ENCODE results near the gene ZNF592. TPM values are rescaled to one million over a fixed set of nuclear protein-coding genes. Genes with fewer than 3 reads are reported as not detected.
"Not testable (repeated sequence)": the region's sequence is repeated elsewhere in the genome, so short reads cannot be mapped to it uniquely, and the experiment has no call there.

The ZNF592 gene
- total RNA-seq, 2 experiments from 2014 or later: 25.5 to 30.8 TPM

- ChIA-PET CTCF (interaction anchor here (0.7 to 2.1 kb wide), 6 partner anchors 9 to 116 kb away, joined by 3 to 7 read pairs (median 4); no protein-coding TSS in a partner anchor), POLR2A (no interaction called here)
- Mint-ChIP-seq H3K4me1 (peaks cover 52% of the 10 kb centered on the region), H3K27ac (peak overlapping the region; percentile 85), H3K27me3 (no peaks in the 10 kb centered on the region), H3K9me3 (ENCODE audit: low read depth) (no peaks in the 10 kb centered on the region), H3K4me3 (no peak overlapping the region), H3K36me3 (ENCODE audit: low read depth) (no peaks in the 10 kb centered on the region)
- intact Hi-C loops (cut with DNase I, micrococcal nuclease): no loop called here
- ATAC-seq (no peak), DNase-seq (no peak)
These were observed 27.0 kb upstream of the ZNF592 start for GRCh38 chr15:84721371-84721770.

- Mint-ChIP-seq H3K36me3 (ENCODE audit: low read depth) (no peaks in the 10 kb centered on the region), H3K9me3 (ENCODE audit: low read depth) (no peaks in the 10 kb centered on the region), H3K4me1 (peaks cover 43% of the 10 kb centered on the region), H3K27ac (no peak overlapping the region), H3K4me3 (no peak overlapping the region), H3K27me3 (no peaks in the 10 kb centered on the region)
- ChIA-PET CTCF (interaction anchor here (0.7 to 2.1 kb wide), 5 partner anchors 9 to 41 kb away, joined by 3 to 7 read pairs (median 5); no protein-coding TSS in a partner anchor), POLR2A (no interaction called here)
- intact Hi-C loops (cut with DNase I, micrococcal nuclease): no loop called here
- ATAC-seq: no peak
- no peak for DNase-seq
These were observed 25.8 kb upstream of the ZNF592 start for GRCh38 chr15:84722628-84723027.

- Mint-ChIP-seq H3K4me1 (peaks cover 44% of the 10 kb centered on the region), H3K27ac (peak overlapping the region; percentile 84), H3K9me3 (ENCODE audit: low read depth) (no peaks in the 10 kb centered on the region), H3K27me3 (no peaks in the 10 kb centered on the region), H3K4me3 (no peak overlapping the region), H3K36me3 (ENCODE audit: low read depth) (no peaks in the 10 kb centered on the region)
- intact Hi-C loops (cut with DNase I, micrococcal nuclease): no loop called here
- ChIA-PET POLR2A (no interaction called here), CTCF (interaction anchor here (0.7 to 2.1 kb wide), 3 partner anchors 9 to 24 kb away, joined by 3 to 11 read pairs (median 8); partner anchors contain the start of gene SEC11A)
- ATAC-seq (peak; percentile 62), DNase-seq (no peak)
These were observed 23.3 kb upstream of the ZNF592 start for GRCh38 chr15:84725001-84725491.

- H3K36me3 Mint-ChIP-seq (ENCODE audit: low read depth): no peaks in the 10 kb centered on the region
- ChIA-PET POLR2A (no interaction called here), CTCF (interaction anchor here (0.7 to 1.2 kb wide), 2 partner anchors 10 to 202 kb away, joined by 3 to 4 read pairs; no protein-coding TSS in a partner anchor)
- H3K4me1 Mint-ChIP-seq: peaks cover 43% of the 10 kb centered on the region
- H3K27ac Mint-ChIP-seq: no peak overlapping the region
- intact Hi-C loops (cut with DNase I, micrococcal nuclease): no loop called here
- no peaks in the 10 kb centered on the region for H3K9me3 Mint-ChIP-seq (ENCODE audit: low read depth)
- H3K4me3 Mint-ChIP-seq: no peak overlapping the region
- H3K27me3 Mint-ChIP-seq: no peaks in the 10 kb centered on the region
- ATAC-seq (no peak), DNase-seq (no peak)
These were observed 21.0 kb upstream of the ZNF592 start for GRCh38 chr15:84727429-84727828.

GRCh38 chr15:84731774-84732173, 16.6 kb upstream of the ZNF592 start:
- intact Hi-C loops (cut with DNase I, micrococcal nuclease): loop anchor here in 1 of 2 experiments (10.0 kb wide), 1 partner anchor 263 kb away; no protein-coding TSS in a partner anchor
- ChIA-PET CTCF (interaction anchor here (0.6 to 0.7 kb wide), 2 partner anchors 61 to 199 kb away, joined by 3 read pairs; no protein-coding TSS in a partner anchor), POLR2A (interaction anchor here (0.7 kb wide), 1 partner anchor 48 kb away, joined by 3 read pairs; no protein-coding TSS in a partner anchor)
- DNase-seq: no peak
- Mint-ChIP-seq H3K4me1 (peaks cover 56% of the 10 kb centered on the region), H3K4me3 (no peak overlapping the region), H3K9me3 (ENCODE audit: low read depth) (no peaks in the 10 kb centered on the region), H3K27me3 (no peaks in the 10 kb centered on the region), H3K27ac (no peak overlapping the region), H3K36me3 (ENCODE audit: low read depth) (no peaks in the 10 kb centered on the region)
- no peak for ATAC-seq

- H3K36me3 Mint-ChIP-seq (ENCODE audit: low read depth): no peaks in the 10 kb centered on the region
- H3K4me3 Mint-ChIP-seq: peak overlapping the region; percentile 59
- POLR2A ChIA-PET: interaction anchor here (0.9 to 3.2 kb wide), 4 partner anchors 10 to 28 kb away, joined by 3 to 37 read pairs (median 13); partner anchors contain the start of gene SEC11A
- no peaks in the 10 kb centered on the region for H3K9me3 Mint-ChIP-seq (ENCODE audit: low read depth)
- peak overlapping the region; percentile 97 for H3K27ac Mint-ChIP-seq
- no peaks in the 10 kb centered on the region for H3K27me3 Mint-ChIP-seq
- DNase-seq (peak; percentile 87), ATAC-seq (peak; percentile 72)
- intact Hi-C loops (cut with DNase I, micrococcal nuclease): loop anchor here (1.0 to 10.0 kb wide), 6 partner anchors 13 to 672 kb away; partner anchors contain the start of genes SEC11A (in 2 of the 2), WDR73 (in 1 of the 2) and ZNF592 (in 1 of the 2)
- CTCF ChIA-PET: interaction anchor here (0.6 to 4.0 kb wide), 11 partner anchors 8 to 164 kb away, joined by 3 to 46 read pairs (median 4); partner anchors contain the start of genes SEC11A and WDR73
- H3K4me1 Mint-ChIP-seq: peaks cover 63% of the 10 kb centered on the region
These were observed 13.5 kb upstream of the ZNF592 start for GRCh38 chr15:84734794-84735479.

- not testable (repeated sequence) for H3K27me3 Mint-ChIP-seq; H3K36me3 Mint-ChIP-seq (ENCODE audit: low read depth); H3K9me3 Mint-ChIP-seq (ENCODE audit: low read depth)
- ATAC-seq (peak; percentile 52), DNase-seq (peak; percentile 70)
- intact Hi-C loops (cut with DNase I, micrococcal nuclease): loop anchor here (1.0 to 10.0 kb wide), 9 partner anchors 12 to 672 kb away; partner anchors contain the start of genes SEC11A (in 2 of the 2), NMB (in 1 of the 2), WDR73 (in 1 of the 2) and ZNF592 (in 1 of the 2)
- peak overlapping the region; percentile 97 for H3K27ac Mint-ChIP-seq
- peaks cover 60% of the 10 kb centered on the region for H3K4me1 Mint-ChIP-seq
- peak overlapping the region; percentile 59 for H3K4me3 Mint-ChIP-seq
- CTCF ChIA-PET: interaction anchor here (0.6 to 4.0 kb wide), 13 partner anchors 7 to 165 kb away, joined by 3 to 46 read pairs (median 4); partner anchors contain the start of genes SEC11A and WDR73
- POLR2A ChIA-PET: interaction anchor here (0.5 to 3.2 kb wide), 6 partner anchors 9 to 34 kb away, joined by 3 to 37 read pairs (median 10); partner anchors contain the start of gene SEC11A
These were observed 12.8 kb upstream of the ZNF592 start for GRCh38 chr15:84735480-84736061.

GRCh38 chr15:84736375-84736774, 12.0 kb upstream of the ZNF592 start:
- H3K27ac Mint-ChIP-seq: peak overlapping the region; percentile 97
- H3K4me1 Mint-ChIP-seq: peaks cover 53% of the 10 kb centered on the region
- H3K36me3 Mint-ChIP-seq (ENCODE audit: low read depth): no peaks in the 10 kb centered on the region
- peak; percentile 90 for DNase-seq
- ChIA-PET CTCF (interaction anchor here (0.6 to 4.0 kb wide), 7 partner anchors 11 to 83 kb away, joined by 3 to 46 read pairs (median 3); partner anchors contain the start of genes SEC11A and ZNF592), POLR2A (interaction anchor here (0.6 to 3.2 kb wide), 3 partner anchors 10 to 108 kb away, joined by 3 to 37 read pairs (median 14); partner anchors contain the start of gene SEC11A)
- peak overlapping the region; percentile 55 for H3K4me3 Mint-ChIP-seq
- H3K9me3 Mint-ChIP-seq (ENCODE audit: low read depth): no peaks in the 10 kb centered on the region
- no peaks in the 10 kb centered on the region for H3K27me3 Mint-ChIP-seq
- ATAC-seq: peak; percentile 61
- intact Hi-C loops (cut with DNase I, micrococcal nuclease): loop anchor here (1.0 to 10.0 kb wide), 5 partner anchors 11 to 671 kb away; partner anchors contain the start of gene NMB (in 1 of the 2)

- POLR2A ChIA-PET: no interaction called here
- H3K36me3 Mint-ChIP-seq (ENCODE audit: low read depth): no peaks in the 10 kb centered on the region
- H3K4me1 Mint-ChIP-seq: peaks cover 47% of the 10 kb centered on the region
- ATAC-seq: no peak
- intact Hi-C loops (cut with DNase I, micrococcal nuclease): loop anchor here (5.0 to 10.0 kb wide), 2 partner anchors 258 to 670 kb away; no protein-coding TSS in a partner anchor
- H3K27ac Mint-ChIP-seq: peak overlapping the region; percentile 97
- H3K4me3 Mint-ChIP-seq: no peak overlapping the region
- no peaks in the 10 kb centered on the region for H3K27me3 Mint-ChIP-seq
- H3K9me3 Mint-ChIP-seq (ENCODE audit: low read depth): no peaks in the 10 kb centered on the region
- CTCF ChIA-PET: interaction anchor here (0.6 to 1.5 kb wide), 4 partner anchors 10 to 276 kb away, joined by 3 to 9 read pairs (median 4); partner anchors contain the start of genes SEC11A and ZNF592
- no peak for DNase-seq
These were observed 11.4 kb upstream of the ZNF592 start for GRCh38 chr15:84737005-84737404.

GRCh38 chr15:84740691-84741090, 7.7 kb upstream of the ZNF592 start:
- Mint-ChIP-seq H3K27me3 (no peaks in the 10 kb centered on the region), H3K9me3 (ENCODE audit: low read depth) (no peaks in the 10 kb centered on the region), H3K4me1 (peaks cover 38% of the 10 kb centered on the region), H3K4me3 (no peak overlapping the region), H3K36me3 (ENCODE audit: low read depth) (no peaks in the 10 kb centered on the region), H3K27ac (peak overlapping the region; percentile 3)
- POLR2A ChIA-PET: no interaction called here
- CTCF ChIA-PET: interaction anchor here (0.9 to 1.3 kb wide), 2 partner anchors 10 to 16 kb away, joined by 3 to 4 read pairs; no protein-coding TSS in a partner anchor
- no peak for DNase-seq
- ATAC-seq: no peak
- intact Hi-C loops (cut with DNase I, micrococcal nuclease): no loop called here

GRCh38 chr15:84741121-84741520, 7.3 kb upstream of the ZNF592 start:
- no peak for DNase-seq
- intact Hi-C loops (cut with DNase I, micrococcal nuclease): no loop called here
- H3K4me1 Mint-ChIP-seq: peaks cover 37% of the 10 kb centered on the region
- H3K4me3 Mint-ChIP-seq: no peak overlapping the region
- no peaks in the 10 kb centered on the region for H3K36me3 Mint-ChIP-seq (ENCODE audit: low read depth)
- H3K9me3 Mint-ChIP-seq (ENCODE audit: low read depth): no peaks in the 10 kb centered on the region
- ChIA-PET POLR2A (no interaction called here), CTCF (interaction anchor here (0.9 to 1.3 kb wide), 2 partner anchors 10 to 15 kb away, joined by 3 to 4 read pairs; no protein-coding TSS in a partner anchor)
- ATAC-seq: no peak
- H3K27ac Mint-ChIP-seq: peak overlapping the region; percentile 3
- H3K27me3 Mint-ChIP-seq: no peaks in the 10 kb centered on the region

Measured in activated CD4-positive, alpha-beta T cell treated with anti-CD3 and anti-CD28 coated beads for 36 hours (primary cell).